GM21825 (cell line): ENCODE data around the gene MORC2.

Experiments used
- ATAC-seq: cut with Tn5 transposase; IDR thresholded peaks from one replicate; pipeline ENCODE4 v1.9.1; 2021; ENCODE audit warnings: mild to moderate bottlenecking, moderate library complexity; ENCODE audit not compliant: unreplicated experiment

Gene MORC2

DNA sequence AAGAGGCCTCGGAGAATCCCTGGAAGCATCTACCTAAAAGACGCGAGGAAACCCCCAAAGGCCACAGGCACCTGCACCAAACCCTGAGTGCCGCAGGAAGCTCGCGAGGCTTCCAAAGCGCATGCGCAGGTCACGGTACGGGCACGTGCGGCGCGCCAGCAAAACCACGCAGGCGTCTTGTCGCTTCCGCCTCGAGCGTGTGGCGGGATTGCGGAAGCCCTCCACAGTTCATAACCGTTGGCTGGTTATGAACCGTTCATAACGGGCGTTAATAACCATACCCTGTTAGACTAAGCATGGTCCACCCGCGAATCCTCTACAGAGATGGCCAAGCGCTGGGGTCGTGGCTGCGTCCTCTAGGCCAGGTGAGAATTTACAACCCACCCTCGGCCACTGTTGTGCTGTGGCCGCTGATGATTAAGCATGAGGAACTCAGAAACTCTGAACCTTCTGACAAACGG lies 46.4 kb downstream of the MORC2 start:
- no peak for ATAC-seq

DNA sequence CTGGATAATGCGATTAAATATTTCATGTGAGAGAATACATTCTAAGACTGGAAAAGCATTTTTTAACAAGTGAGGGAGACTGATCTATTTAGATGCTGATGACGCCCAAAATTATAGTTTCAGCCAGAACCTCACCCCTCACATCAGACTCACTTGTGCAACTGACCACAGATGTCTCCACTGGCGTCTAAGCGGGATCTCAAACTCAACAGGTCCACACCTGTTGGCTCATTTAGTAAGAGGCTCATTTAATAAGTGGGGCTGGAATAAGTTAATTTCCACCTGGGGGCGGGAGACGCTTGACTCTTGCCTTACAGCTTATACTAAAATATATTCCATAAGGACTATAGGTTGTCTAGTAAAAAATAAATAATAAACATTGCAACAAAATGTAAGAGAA lies 47.5 kb downstream of the MORC2 start:
- no peak for ATAC-seq

DNA sequence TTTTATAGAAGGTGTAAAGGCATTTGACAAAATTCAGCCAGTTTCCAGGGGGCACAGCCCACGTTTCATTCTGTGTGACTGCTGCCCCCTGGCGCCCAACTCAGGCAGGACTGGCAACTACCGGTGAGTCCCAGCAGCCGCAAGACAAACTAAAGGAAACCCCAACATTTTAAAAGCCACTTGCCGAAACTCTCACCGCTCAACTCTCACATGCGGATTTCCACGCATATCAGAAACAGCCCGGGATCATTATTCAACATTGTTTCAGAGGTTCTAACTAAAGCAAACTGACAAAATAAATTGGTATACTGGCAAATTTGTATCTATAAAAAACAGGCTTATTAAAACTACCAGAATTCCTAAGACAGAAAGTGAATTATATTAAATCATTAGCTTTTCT lies 48.2 kb downstream of the MORC2 start:
- ATAC-seq: no peak

DNA sequence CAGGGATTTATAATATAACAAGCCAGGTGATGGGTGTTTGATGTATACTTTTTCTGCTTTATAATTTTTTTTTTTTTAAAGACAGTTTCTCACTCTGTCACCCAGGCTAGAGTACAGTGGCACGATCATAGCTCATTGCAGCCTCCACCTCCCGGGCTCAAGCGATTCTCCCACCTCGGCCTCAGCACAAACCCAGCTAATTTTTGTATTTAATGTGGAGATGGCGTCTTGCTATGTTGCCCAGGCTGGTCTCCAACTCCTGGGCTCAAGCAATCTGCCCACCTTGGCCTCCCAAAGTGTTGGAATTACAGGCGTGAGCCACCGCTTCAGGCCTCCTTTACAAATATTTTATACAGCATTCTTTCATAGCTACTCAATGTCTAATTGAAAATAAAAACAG lies 48.6 kb downstream of the MORC2 start:
- no peak for ATAC-seq

DNA sequence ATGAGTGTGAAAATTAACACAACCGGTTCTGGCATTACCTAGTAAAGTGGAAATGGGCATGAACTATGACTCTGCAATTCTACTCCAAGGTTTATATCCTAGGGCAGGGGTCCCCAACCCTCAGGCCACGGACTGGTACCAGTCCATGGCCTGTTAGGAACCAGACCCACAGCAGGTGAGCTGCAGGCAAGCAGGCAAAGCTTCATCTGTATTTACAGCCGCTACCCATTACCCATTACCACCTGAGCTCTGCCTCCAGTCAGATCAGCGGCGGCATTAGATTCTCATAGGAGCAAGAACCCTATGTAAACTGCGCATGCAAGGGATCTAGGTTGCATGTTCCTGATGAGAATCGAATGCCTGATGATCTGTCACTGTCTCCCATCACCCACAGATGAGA lies 49.8 kb downstream of the MORC2 start:
- ATAC-seq: no peak

DNA sequence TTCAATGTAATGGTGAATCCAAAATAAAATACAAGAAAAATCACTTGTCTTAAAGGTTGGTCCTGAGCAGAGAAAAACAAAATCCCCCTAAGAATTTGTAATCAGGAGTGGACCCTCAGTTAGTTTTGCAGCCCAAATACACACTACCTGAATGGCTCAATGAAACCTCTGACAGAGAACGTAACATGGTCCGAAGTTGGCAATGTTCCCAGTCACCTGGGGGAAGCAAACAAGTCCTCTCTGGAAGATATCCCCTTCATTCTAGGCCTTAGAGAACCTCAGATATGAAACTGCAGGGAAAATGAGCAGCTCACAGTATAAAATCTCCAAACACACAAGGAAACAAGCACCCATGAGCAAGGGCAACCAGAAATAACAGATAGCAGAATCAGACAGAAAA lies 58.2 kb downstream of the MORC2 start:
- ATAC-seq: no peak

DNA sequence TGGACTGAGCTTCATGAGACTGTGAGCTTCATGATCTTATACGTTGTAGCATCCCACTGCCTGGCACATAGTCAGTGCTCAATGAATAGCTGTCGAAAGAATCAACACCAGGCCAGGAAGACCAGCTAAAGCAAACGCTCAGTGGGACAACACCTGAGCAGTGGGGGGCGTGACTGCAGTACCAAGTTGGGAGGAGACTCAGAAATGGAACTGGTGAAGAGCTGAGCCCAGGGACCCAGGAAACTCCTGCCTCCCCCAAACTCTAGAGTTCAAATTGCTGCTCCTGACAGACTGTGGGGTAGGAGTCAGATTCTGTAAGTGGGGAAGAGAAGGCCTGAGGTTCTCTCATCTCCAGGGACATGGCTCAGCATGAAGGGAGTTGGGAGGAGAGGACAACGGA lies 59.3 kb downstream of the MORC2 start:
- ATAC-seq: no peak

DNA sequence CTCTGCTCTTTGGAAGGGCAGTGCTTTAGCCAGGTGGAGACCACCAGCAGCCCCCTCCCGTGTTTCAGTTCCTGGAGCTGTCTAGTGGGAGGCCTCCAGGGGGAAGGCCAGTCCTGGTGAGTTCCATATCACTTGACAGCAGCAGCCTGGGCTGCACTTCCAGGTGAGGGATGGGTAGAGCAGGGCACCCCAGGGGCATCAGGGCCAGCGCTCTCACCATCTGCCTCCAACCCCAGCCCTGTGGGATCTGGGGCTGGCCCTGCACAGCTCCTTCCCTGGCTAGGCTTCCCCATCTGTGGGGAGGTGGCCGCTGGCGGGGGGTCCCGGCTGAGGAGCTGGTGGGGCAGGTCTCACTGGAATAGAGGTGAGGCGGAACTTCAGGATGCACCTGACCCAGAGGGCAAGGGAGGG lies 60.5 kb downstream of the MORC2 start:
- no peak for ATAC-seq

DNA sequence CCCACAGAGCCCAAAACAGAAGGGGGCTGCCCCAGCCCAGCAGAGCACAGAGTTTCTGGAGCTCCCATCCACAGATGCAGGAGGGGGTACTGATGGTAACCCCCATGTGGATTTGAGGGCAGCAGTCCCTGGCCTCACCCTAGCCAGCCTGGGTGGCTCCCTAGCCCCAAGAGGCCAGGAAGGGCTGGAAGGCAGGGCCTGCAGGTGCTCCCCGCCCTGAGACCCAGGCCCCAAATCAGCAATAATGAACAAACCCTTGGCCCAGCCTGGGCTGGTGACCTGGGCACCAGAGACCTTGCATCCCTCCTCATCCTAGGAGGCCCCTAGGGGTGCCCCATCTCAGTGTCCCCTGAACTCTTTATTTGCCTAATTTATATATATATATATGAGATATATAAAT lies 61.6 kb downstream of the MORC2 start:
- no peak for ATAC-seq

DNA sequence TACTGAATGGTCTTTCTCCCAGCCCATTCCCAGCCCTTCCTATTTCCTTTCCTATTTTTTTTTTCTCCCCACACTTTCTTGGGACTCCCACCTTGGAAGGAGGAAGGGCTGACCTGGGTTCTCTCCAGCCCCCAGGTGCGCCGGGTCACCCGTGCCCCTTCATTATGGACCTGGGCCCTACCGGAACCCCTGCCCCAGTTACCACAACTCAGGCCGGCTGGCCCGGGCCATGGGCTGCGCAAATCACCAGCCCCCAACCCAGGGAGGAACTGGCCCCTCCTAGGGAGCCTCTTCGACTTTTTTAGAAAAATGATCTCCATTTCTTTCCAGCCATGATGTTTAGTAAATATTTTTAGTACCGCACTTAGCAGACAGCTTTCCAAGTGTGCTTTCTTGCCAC lies 62.2 kb downstream of the MORC2 start:
- ATAC-seq: no peak

DNA sequence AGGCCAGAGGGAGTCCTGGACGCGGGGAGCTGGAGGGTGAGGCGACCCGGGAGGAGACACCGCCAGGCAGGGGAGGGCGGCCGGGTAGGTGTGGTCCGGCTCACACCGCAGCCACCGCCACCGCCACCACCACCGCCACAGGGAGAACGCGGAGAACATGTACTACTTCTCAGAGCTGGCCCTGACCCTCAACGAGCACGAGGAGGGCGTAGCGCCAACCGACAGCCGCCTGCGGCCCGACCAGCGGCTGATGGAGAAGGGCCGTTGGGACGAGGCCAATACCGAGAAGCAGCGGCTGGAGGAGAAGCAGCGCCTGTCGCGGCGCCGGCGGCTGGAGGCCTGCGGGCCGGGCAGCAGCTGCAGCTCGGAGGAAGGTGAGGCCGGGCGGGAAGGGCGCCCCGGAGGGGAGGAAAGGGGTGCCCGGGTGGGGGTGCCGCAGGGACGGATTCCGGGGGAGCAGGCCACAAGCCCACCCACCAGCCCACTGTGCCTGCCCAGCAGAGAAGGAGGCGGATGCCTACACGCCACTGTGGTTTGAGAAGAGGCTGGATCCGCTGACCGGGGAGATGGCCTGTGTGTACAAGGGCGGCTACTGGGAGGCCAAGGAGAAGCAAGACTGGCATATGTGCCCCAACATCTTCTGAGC lies 62.8 kb downstream of the MORC2 start:
- no peak for ATAC-seq

DNA sequence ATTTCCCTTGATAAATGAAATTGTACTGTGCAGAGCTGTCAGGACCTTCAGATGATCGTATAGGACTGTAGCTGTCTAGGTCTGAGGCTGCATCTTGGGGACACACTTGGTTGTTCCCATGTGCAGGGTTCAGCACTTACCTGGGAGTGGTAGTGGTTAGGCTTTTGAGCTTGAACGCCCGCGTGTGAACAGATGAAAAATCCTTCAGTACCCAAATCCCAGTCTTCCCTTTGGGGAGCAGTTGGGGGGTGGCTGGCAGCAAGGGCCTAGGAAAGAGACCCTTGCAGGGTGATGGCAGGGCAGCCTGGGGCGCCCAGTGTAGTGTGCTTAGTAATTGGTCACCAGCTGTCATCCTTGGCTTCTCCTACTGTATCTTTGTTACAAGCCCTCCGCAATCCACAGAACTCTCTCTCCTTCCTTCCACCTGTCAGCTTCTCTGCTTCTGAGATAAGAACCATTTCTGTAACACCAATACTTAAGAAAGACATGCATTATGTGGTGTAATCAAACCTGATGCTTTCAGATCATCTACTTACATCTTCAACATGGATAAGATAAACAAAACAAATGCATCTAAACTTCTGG lies 64.6 kb downstream of the MORC2 start:
- no peak for ATAC-seq

DNA sequence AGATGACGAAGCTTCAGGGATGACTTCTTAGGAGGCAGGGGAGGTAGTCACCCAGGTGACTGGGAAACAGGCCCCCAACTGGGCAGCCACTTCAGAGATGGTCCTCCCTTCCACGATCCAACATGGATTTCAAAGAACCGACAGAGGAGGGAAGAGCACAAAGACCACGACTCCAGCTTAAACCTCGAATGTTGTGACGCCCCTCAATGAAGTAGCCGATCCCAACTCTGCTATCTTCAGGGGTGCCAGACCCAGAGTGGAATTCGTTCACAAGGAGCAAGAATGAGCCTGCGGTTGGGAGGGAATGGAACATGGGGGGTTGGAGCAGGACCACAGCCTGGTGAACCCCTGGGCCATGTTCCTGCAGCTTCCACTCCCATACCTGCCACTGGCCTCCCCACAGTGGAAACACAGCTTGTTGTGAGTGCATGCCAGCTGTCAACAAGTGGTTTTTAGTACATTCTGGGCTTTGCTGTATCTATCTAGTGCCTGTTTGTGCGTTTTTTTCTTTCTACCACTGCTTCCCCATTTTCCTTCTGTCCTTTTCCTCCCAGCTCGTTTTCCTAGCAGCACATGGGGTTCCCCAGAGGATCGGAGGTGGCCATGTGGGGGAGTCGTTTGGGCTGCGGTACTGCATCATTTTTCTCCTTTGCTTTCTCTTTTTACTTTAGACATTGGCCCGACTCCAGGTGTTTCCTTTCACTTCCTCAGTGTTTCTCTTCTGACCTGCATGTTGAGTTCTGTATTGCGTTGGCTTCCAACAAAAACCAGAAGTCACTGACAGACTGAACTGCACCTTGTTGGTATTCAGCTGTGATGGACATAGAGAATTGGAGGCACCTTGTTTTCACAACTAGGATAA lies 65.8 kb downstream of the MORC2 start:
- no peak for ATAC-seq

DNA sequence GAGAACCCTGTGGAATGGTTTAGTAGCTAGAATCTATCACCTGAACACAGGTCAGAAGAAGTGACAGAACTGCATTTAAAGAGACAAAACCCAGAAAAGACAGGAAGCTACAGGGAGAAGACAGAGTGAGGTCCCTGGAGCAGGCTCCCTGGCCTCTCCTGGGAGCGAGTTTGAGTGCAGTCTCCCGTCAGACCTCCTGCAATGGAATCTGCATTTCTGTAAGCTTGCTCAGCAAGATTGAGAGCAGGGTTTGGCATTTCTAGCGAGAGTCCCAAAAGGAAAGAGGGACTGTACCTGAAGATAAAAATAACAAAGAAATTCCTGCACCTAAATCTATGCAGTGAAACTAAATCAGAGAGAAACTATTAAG lies 74.2 kb downstream of the MORC2 start:
- ATAC-seq: no peak

DNA sequence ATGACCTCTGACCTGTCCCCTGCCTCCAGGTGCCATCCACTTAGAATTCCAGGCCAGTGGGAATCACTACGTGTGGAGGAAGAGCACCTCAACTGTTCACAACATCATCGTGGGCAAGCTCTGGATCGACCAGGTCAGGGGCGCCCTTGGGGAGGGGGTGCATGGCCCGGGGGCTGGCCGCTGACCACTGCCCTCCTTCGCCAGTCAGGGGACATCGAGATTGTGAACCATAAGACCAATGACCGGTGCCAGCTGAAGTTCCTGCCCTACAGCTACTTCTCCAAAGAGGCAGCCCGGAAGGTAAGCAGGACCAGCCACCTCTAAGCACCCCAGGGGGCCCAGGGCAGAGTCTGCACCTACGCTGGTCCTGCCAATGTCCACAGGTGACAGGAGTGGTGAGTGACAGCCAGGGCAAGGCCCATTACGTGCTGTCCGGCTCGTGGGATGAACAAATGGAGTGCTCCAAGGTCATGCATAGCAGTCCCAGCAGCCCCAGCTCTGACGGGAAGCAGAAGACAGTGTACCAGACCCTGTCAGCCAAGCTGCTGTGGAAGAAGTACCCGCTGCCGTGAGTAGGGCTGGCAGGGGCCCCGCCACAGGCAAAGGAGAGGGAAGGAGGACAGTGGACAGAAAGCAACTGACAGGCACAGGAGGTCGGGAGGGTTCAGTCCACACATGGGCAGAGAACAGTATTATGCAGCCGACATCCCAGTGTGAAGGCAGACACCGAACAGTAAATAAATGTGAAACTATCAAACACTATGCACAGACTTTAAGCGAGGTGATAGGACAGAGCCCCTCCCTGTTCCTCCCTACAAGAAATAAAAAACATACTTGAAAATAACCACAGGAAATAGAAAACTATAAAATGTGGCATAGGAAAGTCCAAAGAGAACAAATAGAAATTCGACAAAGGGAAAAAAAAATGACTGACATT lies 74.9 kb downstream of the MORC2 start:
- ATAC-seq: no peak

DNA sequence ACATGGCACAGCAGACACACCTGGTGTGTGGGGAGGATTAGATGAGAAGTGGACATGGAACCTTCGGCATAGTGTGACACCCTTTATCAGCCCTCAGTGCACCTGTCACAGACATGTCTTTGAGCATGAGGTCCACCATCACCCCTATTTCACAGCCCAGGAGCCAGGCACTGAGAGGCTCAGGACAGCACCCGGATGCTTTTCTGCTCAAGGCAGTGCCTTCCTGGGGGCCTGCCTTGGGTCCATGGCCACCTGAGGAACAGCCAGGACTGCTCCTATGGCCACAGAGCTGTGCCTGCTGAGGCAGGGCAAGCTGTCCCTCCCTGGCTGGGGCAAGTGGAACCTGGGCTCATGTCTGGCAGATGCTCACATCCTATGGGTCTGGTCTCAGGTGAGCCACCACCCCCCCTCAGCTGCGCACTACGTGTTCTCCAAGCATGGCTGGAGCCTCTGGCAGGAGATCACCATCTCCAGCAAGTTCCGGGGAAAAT lies 75.8 kb downstream of the MORC2 start:
- no peak for ATAC-seq

DNA sequence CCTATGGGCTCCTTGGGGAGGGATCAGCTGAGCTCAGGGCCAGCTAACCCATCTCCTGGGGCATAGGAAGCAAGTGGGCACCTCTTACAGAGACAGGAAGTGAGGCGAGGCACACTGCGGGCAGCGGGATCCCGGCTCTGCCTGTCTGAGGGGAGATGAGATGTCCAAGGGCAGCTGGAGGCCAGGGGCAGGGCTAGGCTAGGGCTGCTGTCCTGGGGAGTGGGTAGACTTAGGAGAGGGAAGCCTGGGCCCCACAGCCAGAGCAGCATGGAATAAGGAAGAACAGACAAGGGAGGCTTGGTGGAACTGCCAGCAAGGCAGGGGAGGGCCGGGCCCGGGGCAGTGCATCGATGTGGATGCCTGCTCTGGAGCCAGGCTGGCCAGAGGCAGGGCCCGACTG lies 76.3 kb downstream of the MORC2 start:
- no peak for ATAC-seq

DNA sequence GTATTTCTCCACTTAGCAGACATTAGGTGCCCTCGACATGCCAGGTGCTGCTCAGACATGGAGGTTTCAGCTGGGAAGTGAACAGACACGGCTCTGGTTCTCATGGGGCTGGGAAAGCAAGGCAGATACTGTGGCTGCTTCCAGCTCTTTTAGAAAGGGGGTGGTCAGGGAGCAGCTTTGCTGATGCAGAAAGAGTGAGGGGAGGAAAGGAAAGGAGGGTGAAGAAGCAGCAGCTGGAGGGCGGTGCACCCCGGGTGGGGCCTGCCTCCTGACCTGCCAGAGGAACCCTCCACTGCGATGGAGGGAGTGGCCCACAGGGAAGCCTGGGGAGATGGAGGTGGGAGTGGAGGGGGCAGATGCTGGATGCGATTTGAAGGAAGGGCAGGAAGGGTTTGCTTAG lies 76.8 kb downstream of the MORC2 start:
- ATAC-seq: no peak

DNA sequence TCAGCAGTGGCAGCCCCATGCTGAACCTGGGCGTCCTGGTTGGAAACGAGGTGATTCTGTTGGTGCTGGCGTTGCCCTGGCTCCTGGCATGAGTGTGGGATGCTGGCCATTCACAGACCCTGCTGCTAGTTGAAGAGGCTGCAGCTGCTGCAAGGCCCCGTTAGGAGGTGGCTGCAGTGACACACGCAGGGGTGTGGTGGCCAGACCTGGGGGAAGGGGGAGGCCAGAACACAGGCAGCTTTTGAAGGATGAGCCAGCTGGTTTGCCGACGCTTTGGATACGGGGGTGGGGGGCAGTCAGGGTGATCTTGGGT lies 77.2 kb downstream of the MORC2 start:
- no peak for ATAC-seq

DNA sequence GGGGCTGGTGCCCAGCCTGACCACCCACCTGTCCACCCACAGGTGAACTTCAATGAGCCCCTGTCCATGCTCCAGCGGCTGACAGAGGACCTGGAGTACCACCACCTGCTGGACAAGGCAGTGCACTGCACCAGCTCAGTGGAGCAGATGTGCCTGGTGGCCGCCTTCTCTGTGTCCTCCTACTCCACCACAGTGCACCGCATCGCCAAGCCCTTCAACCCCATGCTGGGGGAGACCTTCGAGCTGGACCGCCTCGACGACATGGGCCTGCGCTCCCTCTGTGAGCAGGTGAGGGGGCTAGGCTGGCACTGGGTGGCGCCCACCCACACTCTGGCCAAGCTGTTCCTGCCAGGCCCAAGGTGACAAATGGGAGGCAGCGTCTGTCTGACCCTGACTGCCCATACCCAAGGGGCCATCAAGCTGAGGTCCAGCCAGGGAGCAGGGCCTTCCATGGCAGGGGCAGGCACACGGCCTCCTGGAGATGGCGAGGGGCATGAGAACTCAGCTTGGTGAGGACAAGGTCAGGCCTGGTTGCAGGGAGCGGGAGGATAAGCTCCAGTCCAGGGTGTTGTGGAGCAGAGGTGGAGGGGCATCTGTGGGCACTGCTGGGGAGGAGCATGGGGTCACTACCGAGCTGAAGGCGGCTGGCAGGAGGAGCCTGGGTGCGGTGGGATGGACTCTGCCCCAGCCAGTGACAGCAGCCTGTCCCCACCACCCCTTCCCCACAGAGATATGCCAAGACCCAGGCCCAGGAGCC lies 77.7 kb downstream of the MORC2 start:
- no peak for ATAC-seq
